ENCODE data around the gene CHRM3.

DNA sequence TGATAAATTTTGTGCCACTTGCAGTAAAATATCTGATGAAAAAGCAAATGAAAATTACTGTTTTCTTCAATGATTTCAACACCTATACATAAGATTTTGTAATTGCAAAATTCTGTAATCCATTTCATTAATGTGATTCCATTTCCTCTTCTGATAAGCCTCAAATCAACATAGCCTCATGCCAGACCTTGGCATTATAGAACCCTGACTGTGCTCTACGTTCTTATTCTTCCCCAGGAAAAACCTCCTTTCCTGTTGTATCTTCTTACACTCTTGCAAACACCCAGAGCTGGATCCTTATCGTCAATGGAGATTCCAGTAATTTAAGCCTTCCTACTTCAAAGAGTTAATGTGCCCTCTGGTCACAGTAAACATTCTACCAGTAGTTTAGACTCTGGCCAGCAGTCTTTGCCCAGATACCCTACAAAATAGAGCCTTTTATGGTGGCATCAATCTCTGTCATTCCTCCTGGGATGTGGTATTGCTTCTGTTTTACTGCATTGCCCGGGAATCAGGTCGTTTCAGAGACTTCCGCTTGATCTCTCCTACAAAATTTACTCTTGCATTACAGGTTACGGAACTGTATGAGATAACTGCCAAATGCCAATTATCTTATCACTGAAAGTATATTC is 48.5 kb upstream of the CHRM3 start:
- TF ChIP-seq, protein P1, sequence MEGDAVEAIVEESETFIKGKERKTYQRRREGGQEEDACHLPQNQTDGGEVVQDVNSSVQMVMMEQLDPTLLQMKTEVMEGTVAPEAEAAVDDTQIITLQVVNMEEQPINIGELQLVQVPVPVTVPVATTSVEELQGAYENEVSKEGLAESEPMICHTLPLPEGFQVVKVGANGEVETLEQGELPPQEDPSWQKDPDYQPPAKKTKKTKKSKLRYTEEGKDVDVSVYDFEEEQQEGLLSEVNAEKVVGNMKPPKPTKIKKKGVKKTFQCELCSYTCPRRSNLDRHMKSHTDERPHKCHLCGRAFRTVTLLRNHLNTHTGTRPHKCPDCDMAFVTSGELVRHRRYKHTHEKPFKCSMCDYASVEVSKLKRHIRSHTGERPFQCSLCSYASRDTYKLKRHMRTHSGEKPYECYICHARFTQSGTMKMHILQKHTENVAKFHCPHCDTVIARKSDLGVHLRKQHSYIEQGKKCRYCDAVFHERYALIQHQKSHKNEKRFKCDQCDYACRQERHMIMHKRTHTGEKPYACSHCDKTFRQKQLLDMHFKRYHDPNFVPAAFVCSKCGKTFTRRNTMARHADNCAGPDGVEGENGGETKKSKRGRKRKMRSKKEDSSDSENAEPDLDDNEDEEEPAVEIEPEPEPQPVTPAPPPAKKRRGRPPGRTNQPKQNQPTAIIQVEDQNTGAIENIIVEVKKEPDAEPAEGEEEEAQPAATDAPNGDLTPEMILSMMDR (IDR thresholded peaks at IDR 0.05), result no peak
- TF ChIP-seq, protein P2, sequence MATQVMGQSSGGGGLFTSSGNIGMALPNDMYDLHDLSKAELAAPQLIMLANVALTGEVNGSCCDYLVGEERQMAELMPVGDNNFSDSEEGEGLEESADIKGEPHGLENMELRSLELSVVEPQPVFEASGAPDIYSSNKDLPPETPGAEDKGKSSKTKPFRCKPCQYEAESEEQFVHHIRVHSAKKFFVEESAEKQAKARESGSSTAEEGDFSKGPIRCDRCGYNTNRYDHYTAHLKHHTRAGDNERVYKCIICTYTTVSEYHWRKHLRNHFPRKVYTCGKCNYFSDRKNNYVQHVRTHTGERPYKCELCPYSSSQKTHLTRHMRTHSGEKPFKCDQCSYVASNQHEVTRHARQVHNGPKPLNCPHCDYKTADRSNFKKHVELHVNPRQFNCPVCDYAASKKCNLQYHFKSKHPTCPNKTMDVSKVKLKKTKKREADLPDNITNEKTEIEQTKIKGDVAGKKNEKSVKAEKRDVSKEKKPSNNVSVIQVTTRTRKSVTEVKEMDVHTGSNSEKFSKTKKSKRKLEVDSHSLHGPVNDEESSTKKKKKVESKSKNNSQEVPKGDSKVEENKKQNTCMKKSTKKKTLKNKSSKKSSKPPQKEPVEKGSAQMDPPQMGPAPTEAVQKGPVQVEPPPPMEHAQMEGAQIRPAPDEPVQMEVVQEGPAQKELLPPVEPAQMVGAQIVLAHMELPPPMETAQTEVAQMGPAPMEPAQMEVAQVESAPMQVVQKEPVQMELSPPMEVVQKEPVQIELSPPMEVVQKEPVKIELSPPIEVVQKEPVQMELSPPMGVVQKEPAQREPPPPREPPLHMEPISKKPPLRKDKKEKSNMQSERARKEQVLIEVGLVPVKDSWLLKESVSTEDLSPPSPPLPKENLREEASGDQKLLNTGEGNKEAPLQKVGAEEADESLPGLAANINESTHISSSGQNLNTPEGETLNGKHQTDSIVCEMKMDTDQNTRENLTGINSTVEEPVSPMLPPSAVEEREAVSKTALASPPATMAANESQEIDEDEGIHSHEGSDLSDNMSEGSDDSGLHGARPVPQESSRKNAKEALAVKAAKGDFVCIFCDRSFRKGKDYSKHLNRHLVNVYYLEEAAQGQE (IDR thresholded peaks at IDR 0.05; ENCODE audit: insufficient read depth in 1 of 2, low read depth in 2 of 2, low read length in 1 of 2), result no peak
- no peak for TF ChIP-seq POLR2AphosphoS5 (IDR thresholded peaks at IDR 0.05; ENCODE audit: low read depth, low read length)
- no peak for TF ChIP-seq SIN3A (IDR thresholded peaks at IDR 0.05; ENCODE audit: borderline replicate concordance, insufficient read depth, low read depth, low read length)
- no peak for TF ChIP-seq TCF7L2 (IDR thresholded peaks at IDR 0.05; ENCODE audit: low read depth, low read length)
